Neural progenitor cell (in vitro differentiated cells): ENCODE data around the gene TYRO3.

Experiments used
- CTCF ChIP-seq: fragments of 200-600 bp; sonication (generic); IDR thresholded peaks from 2 replicates; pipeline ENCODE4 v1.5.1; 2017; ENCODE audit warnings: antibody characterized with exemption, mild to moderate bottlenecking
- EZH2 ChIP-seq: fragments of 200-600 bp; sonication (generic); IDR thresholded peaks from 2 replicates; pipeline ENCODE4 v1.6.1; 2017; ENCODE audit warnings: antibody characterized with exemption, mild to moderate bottlenecking, moderate library complexity
- EZH2phosphoT487 ChIP-seq: fragments of 200-600 bp; sonication (generic); IDR thresholded peaks from 2 replicates; pipeline ENCODE4 v1.6.1; 2017; ENCODE audit warnings: antibody characterized with exemption

DNA sequence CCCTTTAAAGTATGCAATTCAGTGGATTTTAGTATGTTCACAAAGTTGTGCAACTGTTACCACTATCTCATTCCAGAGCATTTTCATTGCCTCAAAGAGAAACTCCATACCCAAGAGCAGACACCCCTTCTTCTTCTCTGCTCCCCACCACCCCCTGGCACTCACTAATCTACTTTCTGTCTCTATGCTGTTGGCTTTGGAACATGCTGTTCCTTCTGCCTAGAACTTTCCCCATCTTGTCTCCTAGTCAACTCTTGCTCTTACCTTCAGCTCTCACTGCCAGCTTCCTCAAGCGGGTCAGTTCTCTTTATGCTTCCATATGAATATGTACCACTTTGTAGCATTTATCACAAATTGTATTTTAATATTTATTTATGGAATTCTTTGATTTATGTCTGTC, 50.1 kb downstream of the TYRO3 start:
- TF ChIP-seq CTCF: no peak
- no peak for TF ChIP-seq EZH2
- no peak for TF ChIP-seq EZH2phosphoT487
